ENCODE results near the gene NOC4L. TPM values are rescaled to one million over a fixed set of nuclear protein-coding genes. Genes with fewer than 3 reads are reported as not detected.

Gene NOC4L
- total and polyA plus RNA-seq, 2 experiments from 2014 or later = 42.4 to 54.7 TPM

- Histone ChIP-seq H3K27me3 (ENCODE audit: insufficient read depth) (no peaks in the 10 kb centered on the region), H3K79me2 (replicated peaks; ENCODE audit: insufficient read depth) (no peaks in the 10 kb centered on the region), H2AFZ (no peak overlapping the region), H4K20me1 (replicated peaks; ENCODE audit: insufficient read depth) (no peaks in the 10 kb centered on the region), H3K9me2 (ENCODE audit: insufficient read depth) (no peaks in the 10 kb centered on the region), H3K4me1 (ENCODE audit: insufficient read depth) (no peaks in the 10 kb centered on the region), H3F3A (replicated peaks; ENCODE audit: low read depth) (no peaks in the 10 kb centered on the region), H3K27ac (ENCODE audit: low read depth) (no peak overlapping the region), H3K36me3 (ENCODE audit: insufficient read depth) (no peaks in the 10 kb centered on the region), H3K4me2 (no peak overlapping the region), H3K4me3 (no peak overlapping the region)
- ATAC-seq = no peak
- no peak for TF ChIP-seq EZH2phosphoT487 (IDR thresholded peaks at IDR 0.05; ENCODE audit: unreplicated experiment)
- TF ChIP-seq ZNF331 (CRISPR knock-in tag; IDR thresholded peaks at IDR 0.05; ENCODE audit: low read depth) = no peak
- no peak for TF ChIP-seq REST (IDR thresholded peaks at IDR 0.05; ENCODE audit: unreplicated experiment)
- TF ChIP-seq STAT1 (IDR thresholded peaks at IDR 0.05; ENCODE audit: unreplicated experiment) = no peak
- TF ChIP-seq CTCF (conservative IDR thresholded peaks at IDR 0.05; ENCODE audit: low read depth in 2 of 2) = no peak
- TF ChIP-seq CREB1 (CRISPR knock-in tag; IDR thresholded peaks at IDR 0.05; ENCODE audit: low read depth) = no peak
- no peak for TF ChIP-seq ETS1 (IDR thresholded peaks at IDR 0.05)
- no peak for TF ChIP-seq NANOG (IDR thresholded peaks at IDR 0.05; ENCODE audit: borderline replicate concordance)
- H3K9me3 Mint-ChIP-seq = no peaks in the 10 kb centered on the region
- H3K36me3 Mint-ChIP-seq (ENCODE audit: low read depth) = no peaks in the 10 kb centered on the region
- no peak for DNase-seq (ENCODE audit: low spot score)
- H3K27ac Mint-ChIP-seq = no peak overlapping the region
- H3K4me1 Mint-ChIP-seq = no peaks in the 10 kb centered on the region
- H3K27me3 Mint-ChIP-seq (ENCODE audit: insufficient read depth, low read depth, poor library complexity) = peaks cover 8% of the 10 kb centered on the region
- H3K4me3 Mint-ChIP-seq = no peak overlapping the region
Observed at GRCh38 chr12:132199526-132200319, 55.5 kb downstream of the NOC4L start.

- DNase-seq (ENCODE audit: low spot score) = no peak
- Histone ChIP-seq H3K4me2 (no peak overlapping the region), H3K9me2 (ENCODE audit: insufficient read depth) (no peaks in the 10 kb centered on the region), H4K20me1 (replicated peaks; ENCODE audit: insufficient read depth) (no peaks in the 10 kb centered on the region), H3F3A (replicated peaks; ENCODE audit: low read depth) (no peaks in the 10 kb centered on the region), H3K4me3 (no peak overlapping the region), H3K79me2 (replicated peaks; ENCODE audit: insufficient read depth) (no peaks in the 10 kb centered on the region), H3K27me3 (ENCODE audit: insufficient read depth) (no peaks in the 10 kb centered on the region), H3K36me3 (ENCODE audit: insufficient read depth) (no peaks in the 10 kb centered on the region), H3K4me1 (ENCODE audit: insufficient read depth) (no peaks in the 10 kb centered on the region), H2AFZ (no peak overlapping the region), H3K27ac (ENCODE audit: low read depth) (no peak overlapping the region)
- Mint-ChIP-seq H3K27ac (no peak overlapping the region), H3K36me3 (ENCODE audit: low read depth) (no peaks in the 10 kb centered on the region), H3K4me1 (no peaks in the 10 kb centered on the region), H3K9me3 (no peaks in the 10 kb centered on the region), H3K4me3 (no peak overlapping the region), H3K27me3 (ENCODE audit: insufficient read depth, low read depth, poor library complexity) (peaks cover 10% of the 10 kb centered on the region)
- no peak for ATAC-seq
- TF ChIP-seq CTCF (conservative IDR thresholded peaks at IDR 0.05; ENCODE audit: low read depth in 2 of 2) (no peak), CREB1 (CRISPR knock-in tag; IDR thresholded peaks at IDR 0.05; ENCODE audit: low read depth) (no peak)
Observed at GRCh38 chr12:132200800-132201199, 56.5 kb downstream of the NOC4L start.

All from GM23338 (cell line).